HG03159 (cell line): ENCODE results near the gene HLA-A.

Experiments
- ATAC-seq: cut with Tn5 transposase; IDR thresholded peaks from one replicate; pipeline ENCODE4 v1.9.1; 2021; ENCODE audit warnings: mild to moderate bottlenecking, moderate library complexity; ENCODE audit not compliant: unreplicated experiment

Gene HLA-A

DNA sequence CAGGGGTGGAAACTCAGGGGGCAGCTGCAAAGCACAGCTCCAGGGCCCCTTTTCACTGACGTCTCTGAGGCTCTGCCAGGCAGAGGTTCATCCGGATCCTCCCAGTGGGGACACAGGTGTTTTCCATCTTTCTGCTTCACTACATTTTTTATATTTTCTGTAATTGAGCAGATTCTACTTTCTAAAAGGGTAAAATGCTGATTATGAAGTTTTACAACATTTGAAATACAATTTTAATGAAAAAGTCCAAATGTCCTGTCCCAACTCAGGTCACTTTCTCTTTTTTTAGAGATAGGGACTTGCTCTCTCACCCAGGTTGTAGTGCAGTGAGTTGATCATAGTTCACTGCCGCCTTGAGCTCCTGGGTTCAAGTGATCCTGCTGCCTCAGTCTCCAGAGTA is 41.9 kb downstream of the HLA-A start:
- ATAC-seq = no peak

DNA sequence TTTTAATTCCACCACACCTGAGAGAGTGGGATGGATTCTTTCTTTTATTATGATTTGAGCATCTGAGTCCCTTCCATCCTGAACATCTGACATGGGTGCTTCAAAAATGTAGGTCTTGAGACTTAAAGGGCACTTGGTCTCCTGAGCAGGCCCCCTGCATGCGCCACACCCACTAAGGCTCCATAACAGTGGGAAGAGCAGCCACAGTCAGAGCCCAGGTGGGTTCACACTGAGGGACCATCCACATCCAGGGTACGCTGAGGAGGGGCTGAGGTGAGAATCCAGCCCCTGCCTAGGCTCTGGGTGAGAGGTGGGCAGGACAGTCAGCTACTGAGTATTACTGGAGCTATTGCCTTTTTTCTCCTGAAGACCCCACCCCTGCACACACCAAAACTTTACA is 42.7 kb downstream of the HLA-A start:
- no peak for ATAC-seq

- ATAC-seq = no peak
These were observed 43.9 kb downstream of the HLA-A start for GRCh38 chr6:29986179-29986781.

- no peak for ATAC-seq
These were observed 46.9 kb downstream of the HLA-A start for GRCh38 chr6:29989211-29989610.

GRCh38 chr6:29990931-29991330 is 48.6 kb downstream of the HLA-A start:
- ATAC-seq = no peak

GRCh38 chr6:29992807-29993206 is 50.5 kb downstream of the HLA-A start:
- no peak for ATAC-seq

DNA sequence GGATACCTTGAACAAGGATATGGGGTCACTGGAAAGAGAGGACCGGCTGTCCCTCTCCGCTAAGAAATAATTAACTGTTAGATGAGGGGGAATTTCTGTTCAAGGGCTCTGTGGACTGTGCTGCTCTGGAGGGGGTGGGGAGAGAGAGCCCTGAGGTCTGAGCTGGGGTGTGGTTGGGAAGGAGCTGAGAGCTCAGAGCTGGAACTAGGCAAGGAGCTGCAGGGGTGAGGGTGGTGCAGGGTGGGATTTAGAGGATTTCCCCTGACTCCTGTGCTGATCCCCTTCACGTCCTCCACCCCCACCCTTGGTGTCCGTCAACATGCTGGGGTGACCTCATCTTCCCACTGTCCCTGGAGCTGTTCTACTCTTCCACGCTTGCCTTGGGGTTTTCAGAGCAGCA is 52.5 kb downstream of the HLA-A start:
- ATAC-seq = no peak

DNA sequence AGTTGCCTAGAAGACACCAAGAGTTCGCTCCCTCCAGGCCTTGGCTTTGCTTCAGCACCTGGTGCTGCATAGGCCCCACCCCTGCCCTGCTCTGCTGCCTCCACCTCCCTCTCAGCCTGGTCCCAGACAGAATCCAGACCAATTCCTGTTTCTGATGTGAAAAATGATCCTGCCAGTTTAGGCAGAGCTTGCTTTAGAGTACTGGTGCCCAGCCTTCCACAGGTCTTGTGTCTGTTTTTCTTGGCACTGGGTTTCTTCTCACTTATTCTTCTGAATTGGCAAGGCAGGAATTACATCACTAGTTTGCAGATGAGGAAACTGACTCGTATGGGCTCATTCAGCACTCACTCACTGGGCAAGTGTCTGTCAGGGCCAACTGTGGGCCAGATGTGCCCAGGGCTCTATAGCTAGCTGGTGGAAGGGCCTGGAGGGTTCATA is 53.0 kb downstream of the HLA-A start:
- no peak for ATAC-seq
